ENCODE data around the gene OR4D11.

The OR4D11 gene

DNA sequence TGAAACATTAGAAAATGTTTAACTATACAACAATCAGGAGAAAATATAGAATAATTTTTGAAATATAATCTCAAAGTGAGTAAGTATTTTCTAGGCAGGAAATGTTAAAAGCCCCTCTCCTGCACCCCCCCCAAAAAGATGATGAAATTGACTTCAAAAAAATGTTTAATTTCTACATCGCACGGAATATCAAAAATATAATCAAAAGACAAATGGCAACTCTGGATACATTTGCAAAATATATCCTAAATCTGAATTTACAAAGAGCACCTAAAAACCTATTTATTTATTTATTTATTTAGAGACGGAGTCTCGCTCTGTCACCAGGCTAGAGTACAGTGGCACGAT, 44.9 kb downstream of the OR4D11 start:
- no peak for DNase-seq (ENCODE audit: low read depth)
- TF ChIP-seq, protein P1, sequence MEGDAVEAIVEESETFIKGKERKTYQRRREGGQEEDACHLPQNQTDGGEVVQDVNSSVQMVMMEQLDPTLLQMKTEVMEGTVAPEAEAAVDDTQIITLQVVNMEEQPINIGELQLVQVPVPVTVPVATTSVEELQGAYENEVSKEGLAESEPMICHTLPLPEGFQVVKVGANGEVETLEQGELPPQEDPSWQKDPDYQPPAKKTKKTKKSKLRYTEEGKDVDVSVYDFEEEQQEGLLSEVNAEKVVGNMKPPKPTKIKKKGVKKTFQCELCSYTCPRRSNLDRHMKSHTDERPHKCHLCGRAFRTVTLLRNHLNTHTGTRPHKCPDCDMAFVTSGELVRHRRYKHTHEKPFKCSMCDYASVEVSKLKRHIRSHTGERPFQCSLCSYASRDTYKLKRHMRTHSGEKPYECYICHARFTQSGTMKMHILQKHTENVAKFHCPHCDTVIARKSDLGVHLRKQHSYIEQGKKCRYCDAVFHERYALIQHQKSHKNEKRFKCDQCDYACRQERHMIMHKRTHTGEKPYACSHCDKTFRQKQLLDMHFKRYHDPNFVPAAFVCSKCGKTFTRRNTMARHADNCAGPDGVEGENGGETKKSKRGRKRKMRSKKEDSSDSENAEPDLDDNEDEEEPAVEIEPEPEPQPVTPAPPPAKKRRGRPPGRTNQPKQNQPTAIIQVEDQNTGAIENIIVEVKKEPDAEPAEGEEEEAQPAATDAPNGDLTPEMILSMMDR (IDR thresholded peaks at IDR 0.05; ENCODE audit: low read depth, low read length, missing control alignments): no peak
- no peak overlapping the region for H3K4me3 ChIP-seq (ENCODE audit: low read depth, low read length)

DNA sequence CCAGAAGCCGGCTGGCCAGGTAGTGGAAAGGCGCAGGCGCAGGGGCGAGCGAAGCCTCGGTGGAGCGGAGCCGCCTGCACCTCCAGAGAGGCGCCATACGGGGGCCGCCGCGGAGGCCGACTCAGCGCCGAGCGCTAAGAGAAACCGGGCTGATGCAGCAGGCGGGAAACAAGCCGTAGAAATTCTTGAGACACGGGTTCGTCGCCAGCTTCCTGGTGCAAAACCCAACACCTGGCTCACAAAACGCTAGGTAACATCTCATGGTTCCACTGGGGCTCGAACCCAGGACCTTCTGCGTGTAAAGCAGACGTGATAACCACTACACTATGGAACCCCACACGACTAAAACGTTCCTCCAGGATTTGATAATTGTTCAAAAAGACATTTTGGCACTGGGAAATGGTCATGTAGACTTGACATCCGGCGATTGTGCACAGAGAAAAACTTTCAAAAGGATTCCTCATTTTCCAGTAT, 47.0 kb downstream of the OR4D11 start:
- peak; percentile 95 for DNase-seq (ENCODE audit: low read depth)
- peak overlapping the region; percentile 57 for H3K4me3 ChIP-seq (ENCODE audit: low read depth, low read length)
- TF ChIP-seq, protein P1 (IDR thresholded peaks at IDR 0.05; ENCODE audit: low read depth, low read length, missing control alignments): peak; percentile 51

DNA sequence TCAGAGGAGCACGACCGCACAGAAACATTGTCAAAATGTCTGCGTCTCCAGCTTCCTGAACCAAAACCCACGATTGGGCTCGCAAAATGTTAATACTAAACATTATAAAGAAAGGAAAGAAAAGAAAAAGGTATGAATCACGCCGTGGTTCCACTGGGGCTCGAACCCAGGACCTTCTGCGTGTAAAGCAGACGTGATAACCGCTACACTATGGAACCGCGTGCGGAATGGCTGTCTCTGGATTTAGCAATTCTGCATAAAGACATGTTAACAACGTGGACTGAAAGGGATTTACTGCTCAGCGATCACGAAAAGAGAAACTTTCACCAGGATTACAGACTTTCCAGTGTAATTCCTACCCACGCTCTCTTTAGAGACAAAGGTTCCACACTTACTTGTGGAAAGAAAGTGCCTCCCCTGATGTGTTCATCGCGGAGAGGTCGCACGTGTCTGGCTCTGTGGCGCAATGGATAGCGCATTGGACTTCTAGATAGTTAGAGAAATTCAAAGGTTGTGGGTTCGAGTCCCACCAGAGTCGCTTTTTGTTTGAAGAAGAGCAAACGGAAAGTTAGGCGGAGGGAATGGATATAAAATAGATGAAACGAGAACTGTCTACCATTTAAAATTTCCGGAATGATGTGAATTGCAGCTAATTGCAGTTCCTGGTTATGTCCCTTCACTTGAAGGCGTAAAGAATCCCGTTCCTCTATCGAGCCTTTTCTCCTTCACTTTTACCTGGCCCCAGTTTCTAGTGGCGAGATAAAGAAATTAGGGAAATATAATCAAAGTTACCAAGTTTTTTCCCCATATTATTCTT, 47.7 kb downstream of the OR4D11 start:
- peak; percentile 79 for DNase-seq (ENCODE audit: low read depth)
- peak overlapping the region; percentile 57 for H3K4me3 ChIP-seq (ENCODE audit: low read depth, low read length)
- TF ChIP-seq, protein P1 (IDR thresholded peaks at IDR 0.05; ENCODE audit: low read depth, low read length, missing control alignments): no peak

DNA sequence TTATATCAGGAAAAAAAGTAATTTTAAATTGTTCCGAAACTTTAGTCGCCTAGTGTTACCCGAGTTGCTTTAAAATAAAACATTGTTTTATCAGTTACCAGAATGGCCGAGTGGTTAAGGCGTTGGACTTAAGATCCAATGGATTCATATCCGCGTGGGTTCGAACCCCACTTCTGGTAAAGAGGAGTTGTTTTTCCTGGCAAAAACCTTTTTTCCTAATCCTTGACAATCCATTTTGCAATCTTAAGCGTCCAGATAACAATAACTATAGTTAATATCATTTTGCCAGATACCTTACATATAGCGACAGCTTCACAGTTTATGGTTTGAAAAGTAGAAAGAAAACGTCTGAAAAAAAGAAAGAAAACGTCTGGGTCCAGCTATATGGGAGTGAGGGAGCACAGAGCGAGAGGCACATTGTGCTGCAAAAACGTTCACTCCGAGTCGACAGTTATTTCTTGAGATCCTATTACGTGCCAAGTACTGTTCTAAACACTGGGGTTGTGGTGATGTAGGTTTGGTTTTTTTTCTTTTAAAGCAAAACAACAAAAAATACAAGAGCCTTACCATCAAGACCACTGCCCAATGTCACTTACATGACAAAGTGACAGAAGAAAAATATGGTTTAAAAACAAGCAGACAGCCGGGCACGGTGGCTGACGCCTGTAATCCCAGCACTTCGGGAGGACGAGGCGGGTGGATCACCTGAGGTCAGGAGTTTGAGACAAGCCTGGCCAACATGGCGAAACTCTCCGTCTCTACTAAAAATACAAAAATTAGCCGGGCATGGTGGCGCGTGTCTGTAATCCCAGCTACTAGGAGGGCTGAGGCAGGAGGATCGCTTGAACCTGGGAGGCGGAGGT, 48.5 kb downstream of the OR4D11 start:
- no peak for DNase-seq (ENCODE audit: low read depth)
- TF ChIP-seq, protein P1 (IDR thresholded peaks at IDR 0.05; ENCODE audit: low read depth, low read length, missing control alignments): no peak
- peak overlapping the region; percentile 57 for H3K4me3 ChIP-seq (ENCODE audit: low read depth, low read length)

DNA sequence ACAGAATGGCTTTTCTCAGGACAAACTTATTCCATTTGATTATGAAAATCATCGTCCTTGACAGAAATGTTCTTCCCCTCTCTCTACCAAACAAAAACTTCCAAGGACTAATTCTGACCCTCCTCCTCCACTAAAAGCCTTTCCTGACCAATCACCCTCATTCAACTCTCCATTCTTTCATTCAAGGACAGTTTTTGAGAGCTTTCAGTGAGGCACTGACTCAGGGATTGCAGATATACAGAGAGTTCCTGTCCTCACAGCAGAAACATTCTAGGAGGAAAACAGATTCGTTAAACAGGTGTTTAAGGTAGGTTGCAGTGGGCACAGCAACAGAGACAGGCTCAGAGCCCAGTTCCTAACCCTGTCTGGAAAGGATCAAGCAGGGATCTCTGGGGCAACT, 49.5 kb downstream of the OR4D11 start:
- DNase-seq (ENCODE audit: low read depth): no peak
- H3K4me3 ChIP-seq (ENCODE audit: low read depth, low read length): no peak overlapping the region
- TF ChIP-seq, protein P1 (IDR thresholded peaks at IDR 0.05; ENCODE audit: low read depth, low read length, missing control alignments): no peak

GRCh38 chr11:59553323-59553722, 49.9 kb downstream of the OR4D11 start:
- TF ChIP-seq, protein P1 (IDR thresholded peaks at IDR 0.05; ENCODE audit: low read depth, low read length, missing control alignments): no peak
- H3K4me3 ChIP-seq (ENCODE audit: low read depth, low read length): no peak overlapping the region
- DNase-seq (ENCODE audit: low read depth): no peak

Measured in GM12864 (cell line).